GM12878 (cell line): Measurements from ENCODE around the gene TTYH3. TPM values are rescaled to one million over a fixed set of nuclear protein-coding genes. Genes with fewer than 3 reads are reported as not detected.

Experiments used
- ATAC-seq: fragments of 200-7000 bp; cut with Tn5 transposase; 3 replicates; pipeline ENCODE4 v1.9.1; 2020; ENCODE audit warnings: mild to moderate bottlenecking, moderate library complexity
- BruUV-seq: library from RNA; stranded (reverse); fragments of 400-500 nt; replicated peaks from 2 replicates; lab custom pipeline; 2021; lab: Mats Ljungman, UMichigan
- CTCF ChIA-PET: fragments of 300-600 bp; sonication (Branson Sonifier 250); formaldehyde crosslinking; extraction: SDS; loops from one replicate; lab custom pipeline; 2021; ENCODE audit warnings: inconsistent platforms; lab: Yijun Ruan, JAX
- POLR2A ChIA-PET: fragments of 350-600 bp; formaldehyde crosslinking; extraction: SDS; loops from one replicate; lab custom pipeline; 2021; ENCODE audit warnings: inconsistent platforms; lab: Charles Lee
- RAD21 ChIA-PET: fragments of 300-600 bp; sonication (Branson Sonifier 250); formaldehyde crosslinking; loops from one replicate; lab custom pipeline; 2023; ENCODE audit warnings: antibody characterized with exemption; ENCODE audit not compliant: unreplicated experiment; lab: Charles Lee
- SMC1A ChIA-PET: fragments of 300-600 bp; sonication (Branson Sonifier 250); formaldehyde crosslinking; loops from one replicate; lab custom pipeline; 2023; ENCODE audit not compliant: unreplicated experiment, uncharacterized antibody; lab: Charles Lee
- DNase-seq: peaks from one replicate; pipeline ENCODE4 v3.0.0-alpha.2; 2011; ENCODE audit warnings: low read depth, low spot score
- FAIRE-seq: peaks from 3 replicates; lab custom pipeline; 2011; peaks lifted over from hg19 to GRCh38; lab: Jason Lieb, UNC
- H2AFZ ChIP-seq: 2 replicates; pipeline ENCODE4 v1.6.0; 2011; ENCODE audit warnings: low read depth, low read length, control low read depth; ENCODE audit not compliant: control insufficient read depth
- H3K27ac ChIP-seq: 2 replicates; pipeline ENCODE4 v1.5.1; 2011; ENCODE audit warnings: control low read depth; ENCODE audit not compliant: control insufficient read depth, insufficient read depth
- H3K27me3 ChIP-seq, 2 experiments: replicated peaks in 1 of 2; 2 replicates each; pipeline versions ENCODE4 v1.6.0 to v1.6.1; 2011; ENCODE audit warnings: low read length in 1 of 2; ENCODE audit not compliant: control insufficient read depth in 2 of 2, insufficient read depth in 2 of 2
- H3K36me3 ChIP-seq, 2 experiments: 2 replicates each; pipeline ENCODE4 v1.5.1; 2011; ENCODE audit warnings: low read length in 1 of 2; ENCODE audit not compliant: control insufficient read depth in 2 of 2, insufficient read depth in 2 of 2
- H3K4me1 ChIP-seq: 2 replicates; pipeline ENCODE4 v1.6.1; 2011; ENCODE audit warnings: mild to moderate bottlenecking, low read length, moderate library complexity, mixed read lengths; ENCODE audit not compliant: control insufficient read depth, insufficient read depth
- H3K4me2 ChIP-seq: 2 replicates; pipeline ENCODE4 v1.6.0; 2011; ENCODE audit warnings: control low read depth; ENCODE audit not compliant: control insufficient read depth, insufficient read depth
- H3K4me3 ChIP-seq: fragments of 200-600 bp; sonication (generic); 2 replicates; pipeline ENCODE4 v1.5.1; 2016
- H3K79me2 ChIP-seq: 2 replicates; pipeline ENCODE4 v1.6.0; 2011; ENCODE audit warnings: low read length; ENCODE audit not compliant: control insufficient read depth, insufficient read depth
- H3K9ac ChIP-seq: 2 replicates; pipeline ENCODE4 v1.8.0; 2011; ENCODE audit warnings: low read length, control low read depth, mixed read lengths; ENCODE audit not compliant: control insufficient read depth, insufficient read depth
- H3K9me3 ChIP-seq: replicated peaks from 3 replicates; pipeline ENCODE4 v1.5.1; 2011; ENCODE audit warnings: mild to moderate bottlenecking, low read length; ENCODE audit not compliant: control insufficient read depth, insufficient read depth
- H4K20me1 ChIP-seq: 2 replicates; pipeline ENCODE4 v1.6.0; 2011; ENCODE audit not compliant: control insufficient read depth, insufficient read depth
- BACH1 ChIP-seq: fragments of 450-650 bp; IDR thresholded peaks from 2 replicates; pipeline ENCODE4 v1.6.1; 2017; ENCODE audit warnings: mild to moderate bottlenecking, borderline replicate concordance
- IRF3 ChIP-seq: fragments of 450-650 bp; IDR thresholded peaks from 2 replicates; pipeline ENCODE4 v1.6.1; 2014; ENCODE audit warnings: mild to moderate bottlenecking
- MEF2A ChIP-seq: IDR thresholded peaks from 2 replicates; pipeline ENCODE4 v1.6.1; 2011; ENCODE audit warnings: low read depth, mild to moderate bottlenecking, low read length, moderate library complexity; ENCODE audit not compliant: insufficient read depth
- MEF2B ChIP-seq: fragments of 450-650 bp; IDR thresholded peaks from 2 replicates; pipeline ENCODE4 v1.6.1; 2018; ENCODE audit warnings: mild to moderate bottlenecking, moderate library complexity; ENCODE audit not compliant: partially characterized antibody, poor library complexity, severe bottlenecking
- MTA3 ChIP-seq: IDR thresholded peaks from 2 replicates; pipeline ENCODE4 v1.6.1; 2012; ENCODE audit warnings: low read length, inconsistent platforms, borderline replicate concordance
- NFYB ChIP-seq: IDR thresholded peaks from 2 replicates; pipeline ENCODE4 v1.6.1; 2011; ENCODE audit warnings: low read depth, mild to moderate bottlenecking, low read length, improper control_type of control experiment, moderate library complexity; ENCODE audit not compliant: insufficient read depth
- SIN3A ChIP-seq: IDR thresholded peaks from 2 replicates; pipeline ENCODE4 v1.6.1; 2012; ENCODE audit warnings: low read depth, low read length, improper control_type of control experiment
- YY1 ChIP-seq: IDR thresholded peaks from 2 replicates; pipeline ENCODE4 v1.6.1; 2011; ENCODE audit warnings: low read depth, mild to moderate bottlenecking, low read length
- ZBED1 ChIP-seq: IDR thresholded peaks from 2 replicates; pipeline ENCODE4 v1.6.1; 2016; ENCODE audit warnings: borderline replicate concordance
- ZSCAN29 ChIP-seq: fragments of 450-650 bp; IDR thresholded peaks from 2 replicates; pipeline ENCODE4 v1.6.1; 2017; ENCODE audit warnings: mild to moderate bottlenecking, moderate library complexity
- WGBS: methylation state at CpG from one replicate; pipeline ENCODE4 v1.1.6; 2016; ENCODE audit warnings: low lambda C conversion rate; ENCODE audit not compliant: insufficient replicate concordance, insufficient coverage; ENCODE audit errors: missing lambda C conversion rate; 5-methylcytosine and 5-hydroxymethylcytosine counted together
- in situ Hi-C: fragments of 300-500 bp; cut with MboI; formaldehyde crosslinking; loops from 9 replicates; pipeline ENCODE4 v1.14.3; 2018; ENCODE audit warnings: mixed read lengths
- intact Hi-C: fragments of 100-400 bp; cut with micrococcal nuclease; formaldehyde crosslinking; loops from one replicate; pipeline ENCODE4 v1.14.2; 2022; ENCODE audit not compliant: unreplicated experiment
- polyA plus RNA-seq, 11 experiments: library from polyadenylated mRNA; depleted of rRNA in 4 of 11; unstranded in 6 of 11; stranded (reverse) in 5 of 11; fragments of >200 nt; fragmentation: Nextera tagmentation in 4 of 11; fragmentation: Illumina TruSeq in 1 of 11; extraction: Ambion mirVana in 4 of 11; extraction: Trizol in 1 of 11; gene quantifications; 1 replicate in 1 of 11; 2 replicates in 10 of 11; pipeline versions ENCODE4 v1.2.1 to v1.2.3, GENCODE V29; 2011 to 2016; ENCODE audit warnings: inconsistent platforms in 2 of 11, missing spikeins in 2 of 11, low read depth in 1 of 11
- total RNA-seq, 4 experiments: library from RNA; depleted of rRNA in 3 of 4; stranded (reverse); fragments of >200 nt in 3 of 4; fragmentation: Illumina TruSeq in 1 of 4; extraction: Trizol in 1 of 4; gene quantifications; 2 replicates each; pipeline versions ENCODE4 v1.2.1 to v1.2.3, GENCODE V29; 2013 to 2021

TTYH3 gene
- total and polyA plus RNA-seq, 10 of the 15 experiments (the other 5 are each of a cell fraction or from before 2014, with no cell fraction given), result 0.79 to 71.4 (median 10.5) TPM

DNA sequence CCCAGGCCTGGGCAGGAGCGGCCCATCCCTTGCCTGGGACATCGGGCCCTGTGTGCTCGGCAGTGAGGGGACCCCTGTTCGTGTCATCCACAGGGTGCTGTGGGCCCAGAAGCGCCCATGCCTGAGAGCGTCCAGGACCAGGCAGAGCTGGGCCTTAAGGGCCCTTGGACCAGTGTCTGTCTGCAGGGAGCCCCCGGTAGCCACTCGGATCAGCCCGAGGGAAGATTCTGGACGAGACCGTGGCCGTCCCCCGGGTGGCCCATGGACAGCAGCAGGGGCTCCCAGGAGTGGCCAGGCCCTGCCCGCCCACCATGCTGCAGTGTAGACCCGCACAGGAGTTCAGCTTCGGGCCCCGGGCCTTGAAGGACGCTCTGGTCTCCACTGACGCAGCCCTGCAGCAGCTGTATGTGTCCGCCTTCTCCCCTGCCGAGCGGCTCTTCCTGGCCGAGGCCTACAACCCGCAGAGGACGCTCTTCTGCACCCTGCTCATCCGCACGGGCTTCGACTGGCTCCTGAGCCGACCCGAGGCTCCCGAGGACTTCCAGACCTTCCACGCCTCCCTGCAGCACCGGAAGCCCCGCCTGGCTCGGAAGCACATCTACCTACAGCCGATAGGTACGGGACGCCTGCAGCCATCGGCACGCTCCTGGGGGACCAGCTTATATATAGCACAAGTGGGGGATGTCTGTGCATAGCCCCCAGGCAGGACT is 68.5 kb downstream of the TTYH3 start:
- Histone ChIP-seq H4K20me1 (no peaks in the 10 kb centered on the region), H3K27ac (no peak overlapping the region), H3K9ac (no peak overlapping the region), H3K79me2 (no peaks in the 10 kb centered on the region), H3K9me3 (no peaks in the 10 kb centered on the region), H2AFZ (no peak overlapping the region), H3K4me1 (peaks cover 21% of the 10 kb centered on the region), H3K4me3 (no peak overlapping the region), H3K4me2 (no peak overlapping the region), H3K27me3 (no peaks in the 10 kb centered on the region), H3K36me3 (no peaks in the 10 kb centered on the region; a peak in 1 of 4 replicates)
- ATAC-seq (no peak), DNase-seq (no peak), FAIRE-seq (no peak)
- RAD21 ChIA-PET, result interaction anchor here (1.8 to 5.4 kb wide), 3 partner anchors 10 to 58 kb away, joined by 4 to 70 read pairs (median 6); no protein-coding TSS in a partner anchor
- BruUV-seq, result no TSS peak
- POLR2A ChIA-PET, result interaction anchor here (0.6 to 5.9 kb wide), 2 partner anchors 10 to 153 kb away, joined by 5 to 36 read pairs; no protein-coding TSS in a partner anchor
- WGBS, result 94% methylated on average over 40 of the region's 40 CpGs
- CTCF ChIA-PET, result interaction anchor here (0.7 to 4.4 kb wide), 5 partner anchors 9 to 162 kb away, joined by 3 to 83 read pairs (median 8); no protein-coding TSS in a partner anchor
- in situ Hi-C loops, result no loop called here
- SMC1A ChIA-PET, result interaction anchor here (1.4 to 4.4 kb wide), 5 partner anchors 9 to 143 kb away, joined by 3 to 69 read pairs (median 20); partner anchors contain the start of gene AMZ1
- TF ChIP-seq YY1 (no peak), MEF2B (no peak), ZSCAN29 (no peak), MTA3 (no peak), BACH1 (no peak), ZBED1 (no peak), SIN3A (no peak), MEF2A (no peak), IRF3 (no peak), NFYB (no peak)
- intact Hi-C loops, result no loop called here
